ENCODE results near the gene ZNF569. TPM values are rescaled to one million over a fixed set of nuclear protein-coding genes. Genes with fewer than 3 reads are reported as not detected.
A peak's percentile ranks its signal among the peaks of the same experiment; 100 is the strongest.

Gene ZNF569
- total and polyA plus RNA-seq, 2 of the 4 experiments (the other 2 are of a cell fraction) = 1.8 to 5.9 TPM

- Histone ChIP-seq H3K36me3 (ENCODE audit: control insufficient read depth, insufficient read depth, low read length) (peaks cover 30% of the 10 kb centered on the region), H3K56ac (ENCODE audit: extremely low read depth, insufficient read depth, low read length) (no peak overlapping the region), H4K8ac (ENCODE audit: low read depth in 2 of 2, low read length in 2 of 2) (no peak overlapping the region), H3K27me3 (ENCODE audit: control insufficient read depth, insufficient read depth, low read length) (no peaks in the 10 kb centered on the region), H4K20me1 (ENCODE audit: insufficient read depth, low read length) (no peaks in the 10 kb centered on the region), H3K9ac (ENCODE audit: low read depth, low read length) (no peak overlapping the region), H3K27ac (ENCODE audit: insufficient read depth, low read length) (no peak overlapping the region), H2AK5ac (ENCODE audit: low read depth, low read length) (no peak overlapping the region), H4K91ac (ENCODE audit: insufficient read depth, low read depth, low read length) (no peak overlapping the region), H3K4me2 (ENCODE audit: low read depth, low read length) (no peak overlapping the region), H3K9me1 (ENCODE audit: insufficient read depth, low read length) (no peaks in the 10 kb centered on the region), H3K4me1 (ENCODE audit: control insufficient read depth, insufficient read depth, low read length) (no peaks in the 10 kb centered on the region), H3K23ac (ENCODE audit: low read depth, low read length) (no peak overlapping the region), H2BK5ac (ENCODE audit: low read depth, low read length, poor library complexity, severe bottlenecking) (no peak overlapping the region), H2AFZ (replicated peaks; ENCODE audit: low read length, poor library complexity) (no peak overlapping the region), H3K4ac (ENCODE audit: low read depth, low read length) (no peak overlapping the region), H3K4me3 (ENCODE audit: insufficient read depth, low read depth, low read length) (no peak overlapping the region), H2BK120ac (ENCODE audit: low read depth, low read length) (no peak overlapping the region), H2BK20ac (ENCODE audit: low read depth, low read length) (no peak overlapping the region), H3K14ac (replicated peaks; ENCODE audit: low read depth, low read length) (no peak overlapping the region), H2BK15ac (ENCODE audit: low read depth, low read length) (no peak overlapping the region), H3K18ac (ENCODE audit: low read depth, low read length) (no peak overlapping the region), H3K9me3 (ENCODE audit: control insufficient read depth, insufficient read depth, low read length) (peaks cover 28% of the 10 kb centered on the region), H2AK9ac (replicated peaks; ENCODE audit: low read depth, low read length, poor library complexity) (no peak overlapping the region), H3K79me1 (ENCODE audit: low read depth in 1 of 2, low read length in 2 of 2) (no peaks in the 10 kb centered on the region; a peak in 1 of 4 replicates), H4K5ac (ENCODE audit: low read depth, low read length) (no peak overlapping the region)
- in situ Hi-C loops (cut with MboI; ENCODE audit: low sequenced_read_pairs) (no loop called here), intact Hi-C loops (cut with micrococcal nuclease) (no loop called here), dilution Hi-C loops (cut with HindIII; ENCODE audit: low sequenced_read_pairs, unreplicated experiment) (no loop called here)
- POLR2A ChIA-PET (ENCODE audit: unreplicated experiment) = no interaction called here
- CTCF ChIA-PET = no interaction called here
- TF ChIP-seq BHLHE40 (IDR thresholded peaks at IDR 0.05; ENCODE audit: low read depth, low read length) (no peak), USF2 (IDR thresholded peaks at IDR 0.05; ENCODE audit: low read depth, low read length) (peak; percentile 44; the same call in 1 of the 2 replicates)
- ATAC-seq (ENCODE audit: low read depth) (no peak), DNase-seq (peak; percentile 67)
- WGBS, 2 experiments (ENCODE audit: extremely low coverage in 2 of 2, insufficient read length in 1 of 2) = 100% methylated on average over 1 of the region's 1 CpG; no CpG with 5 or more reads in 1 of the 2 experiments
- BruUV-seq (replicated peaks) = no TSS peak
Observed at GRCh38 chr19:37361994-37362393, 105.2 kb downstream of the ZNF569 start.

Other genes starting within 250 kb of the ZNF569 start
- 3.6 and 4.5 TPM in 2 replicates for gene ZNF383, start 249.2 kb downstream of the ZNF569 start, total RNA-seq (2012; rRNA removed)
- gene ZNF383, start 249.2 kb downstream of the ZNF569 start, polyA plus RNA-seq (2012; rRNA removed) = 1.6 and 2.4 TPM in 2 replicates
- 3.6 and 5.0 TPM in 2 replicates for gene ZNF527, start 96.3 kb downstream of the ZNF569 start, total RNA-seq (2012; rRNA removed)
- gene ZNF527, start 96.3 kb downstream of the ZNF569 start, polyA plus RNA-seq (2012; rRNA removed) = 1.5 and 1.9 TPM in 2 replicates
- gene ZNF570, start 1.9 kb upstream of the ZNF569 start, total RNA-seq (2012; rRNA removed) = 8.1 and 9.3 TPM in 2 replicates
- 1.2 and 1.5 TPM in 2 replicates for gene ZNF570, start 1.9 kb upstream of the ZNF569 start, polyA plus RNA-seq (2012; rRNA removed)
- gene ZNF793, start 39.5 kb upstream of the ZNF569 start, total RNA-seq (2012; rRNA removed) = 0.56 and 0.72 TPM in 2 replicates
- gene ZNF793, start 39.5 kb upstream of the ZNF569 start, polyA plus RNA-seq (2012; rRNA removed) = 0.39 and 0.50 TPM in 2 replicates
- 2.2 and 2.5 TPM in 2 replicates for gene ZNF571, start 127.3 kb upstream of the ZNF569 start, total RNA-seq (2012; rRNA removed)
- gene ZNF571, start 127.3 kb upstream of the ZNF569 start, polyA plus RNA-seq (2012; rRNA removed) = 0.60 and 0.82 TPM in 2 replicates
- gene ZNF540, start 127.4 kb upstream of the ZNF569 start, total RNA-seq (2012; rRNA removed) = 0.28 and 0.54 TPM in 2 replicates
- gene ZNF540, start 127.4 kb upstream of the ZNF569 start, polyA plus RNA-seq (2012; rRNA removed) = 0.03 and 0.34 TPM in 2 replicates
- 10.2 and 13.9 TPM in 2 replicates for gene ZFP30, start 188.0 kb upstream of the ZNF569 start, total RNA-seq (2012; rRNA removed)
- 1.7 and 2.0 TPM in 2 replicates for gene ZFP30, start 188.0 kb upstream of the ZNF569 start, polyA plus RNA-seq (2012; rRNA removed)

Measured in IMR-90 (cell line).